H1 (cell line): ENCODE results near the gene PRG2. TPM values are rescaled to one million over a fixed set of nuclear protein-coding genes. Genes with fewer than 3 reads are reported as not detected.

Source experiments
- CTCF ChIA-PET: fragments of 300-600 bp; sonication (Branson Sonifier 250); formaldehyde crosslinking; loops from one replicate; lab custom pipeline; 2021; ENCODE audit not compliant: partially characterized antibody; lab: Charles Lee
- POLR2A ChIA-PET: fragments of 300-600 bp; sonication (Branson Sonifier 250); formaldehyde crosslinking; loops from one replicate; lab custom pipeline; 2021; ENCODE audit warnings: inconsistent platforms; ENCODE audit not compliant: partially characterized antibody; lab: Charles Lee
- DNase-seq, 2 experiments: peaks; one replicate each; pipeline versions ENCODE4 v3.0.0 to v3.0.0-alpha.2; 2010 to 2022; ENCODE audit warnings: low spot score in 2 of 2, low read depth in 1 of 2, mixed read lengths in 1 of 2
- FAIRE-seq: peaks from 2 replicates; lab custom pipeline; 2011; peaks lifted over from hg19 to GRCh38; lab: Jason Lieb, UNC
- H2AFZ ChIP-seq: 2 replicates; pipeline ENCODE4 v1.8.1; 2012; ENCODE audit warnings: low read length, inconsistent platforms
- H2AK5ac ChIP-seq: 2 replicates; pipeline ENCODE4 v1.6.1; 2013; ENCODE audit warnings: low read depth, low read length
- H2BK120ac ChIP-seq: replicated peaks from 2 replicates; pipeline ENCODE3; 2013; ENCODE audit warnings: low read depth, low read length, inconsistent platforms
- H2BK12ac ChIP-seq: 2 replicates; pipeline ENCODE4 v1.6.1; 2013; ENCODE audit warnings: low read depth, low read length
- H2BK15ac ChIP-seq: 2 replicates; pipeline ENCODE4 v1.6.1; 2013; ENCODE audit warnings: low read length
- H2BK20ac ChIP-seq: 2 replicates; pipeline ENCODE4 v1.6.1; 2013; ENCODE audit warnings: low read length
- H2BK5ac ChIP-seq: 2 replicates; pipeline ENCODE4 v1.6.1; 2013; ENCODE audit warnings: low read depth, low read length
- H3K14ac ChIP-seq: 2 replicates; pipeline ENCODE4 v1.6.1; 2013; ENCODE audit warnings: inconsistent platforms; ENCODE audit not compliant: insufficient read length
- H3K18ac ChIP-seq: 2 replicates; pipeline ENCODE4 v1.6.1; 2013; ENCODE audit warnings: low read length; ENCODE audit errors: extremely low read depth
- H3K23ac ChIP-seq: 2 replicates; pipeline ENCODE4 v1.6.1; 2013; ENCODE audit warnings: inconsistent platforms; ENCODE audit not compliant: insufficient read length
- H3K23me2 ChIP-seq: 2 replicates; pipeline ENCODE4 v1.6.1; 2013; ENCODE audit warnings: low read depth, low read length
- H3K27ac ChIP-seq: 2 replicates; pipeline ENCODE4 v1.6.1; 2011; ENCODE audit warnings: low read depth, low read length, inconsistent platforms
- H3K27me3 ChIP-seq, 4 experiments: replicated peaks in 1 of 4; 1 replicate in 1 of 4; 2 replicates in 3 of 4; pipeline versions ENCODE4 v1.6.1 to v1.8.1; 2011 to 2013; ENCODE audit warnings: low read length in 3 of 4, mild to moderate bottlenecking in 3 of 4, inconsistent platforms in 2 of 4, mixed read lengths in 2 of 4, moderate library complexity in 1 of 4; ENCODE audit not compliant: control insufficient read depth in 3 of 4, insufficient read depth in 3 of 4; ENCODE audit errors: extremely low read depth in 1 of 4
- H3K36me3 ChIP-seq, 4 experiments: 2 replicates each; pipeline versions ENCODE4 v1.6.1 to v1.8.1; 2011 to 2013; ENCODE audit warnings: mild to moderate bottlenecking in 4 of 4, low read length in 3 of 4, moderate library complexity in 2 of 4, control low read depth in 1 of 4, inconsistent platforms in 1 of 4; ENCODE audit not compliant: insufficient read depth in 4 of 4, control insufficient read depth in 2 of 4
- H3K4ac ChIP-seq: replicated peaks from 2 replicates; pipeline ENCODE3; 2013; ENCODE audit warnings: low read length, low read depth, mixed read lengths, inconsistent platforms; ENCODE audit not compliant: insufficient read length
- H3K4me1 ChIP-seq, 4 experiments: replicated peaks in 1 of 4; 1 replicate in 1 of 4; 2 replicates in 3 of 4; pipeline versions ENCODE4 v1.6.1 to v1.8.1; 2011 to 2013; ENCODE audit warnings: low read length in 3 of 4, inconsistent platforms in 2 of 4, mixed read lengths in 1 of 4; ENCODE audit not compliant: insufficient read depth in 4 of 4, control insufficient read depth in 3 of 4
- H3K4me2 ChIP-seq, 2 experiments: 2 replicates each; pipeline versions ENCODE4 v1.6.1 to v1.8.1; 2011 to 2013; ENCODE audit warnings: low read depth in 2 of 2, low read length in 2 of 2, control low read depth in 1 of 2, inconsistent platforms in 1 of 2, mild to moderate bottlenecking in 1 of 2; ENCODE audit not compliant: insufficient read depth in 1 of 2
- H3K4me3 ChIP-seq, 4 experiments: fragments of 200-600, 300-600 bp in 1 of 4; sonication (generic), shearing (Covaris generic), sonication (Bioruptor Twin) in 1 of 4; 2 replicates each; pipeline versions ENCODE4 v1.5.1 to v1.8.1; 2011 to 2016; ENCODE audit warnings: low read length in 4 of 4, low read depth in 3 of 4, control low read depth in 2 of 4, inconsistent platforms in 2 of 4, mild to moderate bottlenecking in 2 of 4, mixed read lengths in 1 of 4, moderate library complexity in 1 of 4; ENCODE audit not compliant: insufficient read depth in 2 of 4; ENCODE audit errors: extremely low read depth in 1 of 4
- H3K56ac ChIP-seq: replicated peaks from 2 replicates; pipeline ENCODE3; 2013; ENCODE audit warnings: low read depth, mild to moderate bottlenecking, mixed read lengths, low read length, inconsistent platforms; ENCODE audit not compliant: insufficient read length
- H3K79me1 ChIP-seq: 2 replicates; pipeline ENCODE4 v1.6.1; 2013; ENCODE audit warnings: low read depth, low read length, control low read depth
- H3K79me2 ChIP-seq, 2 experiments: 2 replicates each; pipeline versions ENCODE4 v1.6.1 to v1.8.1; 2012 to 2013; ENCODE audit warnings: low read length in 2 of 2, mild to moderate bottlenecking in 2 of 2, inconsistent platforms in 1 of 2; ENCODE audit not compliant: insufficient read depth in 2 of 2, control insufficient read depth in 1 of 2
- H3K9ac ChIP-seq, 4 experiments: replicated peaks in 1 of 4; 1 replicate in 1 of 4; 2 replicates in 3 of 4; pipeline versions ENCODE4 v1.6.1 to v1.8.1; 2011 to 2013; ENCODE audit warnings: low read depth in 3 of 4, low read length in 3 of 4, control low read depth in 2 of 4, mild to moderate bottlenecking in 2 of 4, moderate library complexity in 2 of 4, inconsistent platforms in 1 of 4; ENCODE audit errors: extremely low read depth in 1 of 4
- H3K9me3 ChIP-seq, 2 experiments: 2 replicates each; pipeline versions ENCODE4 v1.6.1 to v1.8.1; 2012 to 2013; ENCODE audit warnings: mild to moderate bottlenecking in 2 of 2, moderate library complexity in 2 of 2, control low read depth in 1 of 2, inconsistent platforms in 1 of 2, low read depth in 1 of 2, low read length in 1 of 2, mixed read lengths in 1 of 2; ENCODE audit not compliant: insufficient read depth in 2 of 2
- H4K20me1 ChIP-seq, 2 experiments: replicated peaks in 1 of 2; 2 replicates each; pipeline versions ENCODE3 to v1.8.1; 2011 to 2013; ENCODE audit warnings: inconsistent platforms in 2 of 2, low read length in 2 of 2, mild to moderate bottlenecking in 1 of 2; ENCODE audit not compliant: insufficient read depth in 2 of 2, control insufficient read depth in 1 of 2
- H4K5ac ChIP-seq: 2 replicates; pipeline ENCODE4 v1.6.1; 2013; ENCODE audit warnings: low read length, low read depth, mixed read lengths, inconsistent platforms; ENCODE audit not compliant: insufficient read length
- H4K8ac ChIP-seq: 2 replicates; pipeline ENCODE4 v1.8.0; 2013; ENCODE audit warnings: mild to moderate bottlenecking, moderate library complexity, low read length, inconsistent platforms; ENCODE audit not compliant: insufficient read depth; ENCODE audit errors: extremely low read depth
- H4K91ac ChIP-seq: replicated peaks from 2 replicates; pipeline ENCODE3; 2013; ENCODE audit warnings: low read length, mixed read lengths, inconsistent platforms; ENCODE audit not compliant: insufficient read length
- BACH1 ChIP-seq: IDR thresholded peaks from 2 replicates; pipeline ENCODE4 v1.6.1; 2012; ENCODE audit warnings: low read length, improper control_type of control experiment
- BRCA1 ChIP-seq: IDR thresholded peaks from 2 replicates; pipeline ENCODE4 v1.6.1; 2012; ENCODE audit warnings: low read depth, low read length, improper control_type of control experiment
- CHD2 ChIP-seq: IDR thresholded peaks from 2 replicates; pipeline ENCODE4 v1.6.1; 2012; ENCODE audit warnings: low read length, improper control_type of control experiment
- SP1 ChIP-seq: IDR thresholded peaks from 2 replicates; pipeline ENCODE4 v1.6.1; 2011; ENCODE audit warnings: low read depth, low read length
- TAF7 ChIP-seq: optimal IDR thresholded peaks from 2 replicates; pipeline ENCODE3; 2011; ENCODE audit warnings: low read depth, mild to moderate bottlenecking, inconsistent platforms, low read length, moderate library complexity, borderline replicate concordance
- polyA plus RNA-seq, 7 experiments: library from polyadenylated mRNA; depleted of rRNA in 3 of 7; stranded (reverse) in 5 of 7; unstranded in 2 of 7; fragments of >200 nt in 5 of 7; fragments of 200-250 nt in 2 of 7; gene quantifications; 1 replicate in 5 of 7; 2 replicates in 1 of 7; 4 replicates in 1 of 7; pipeline versions ENCODE4 v1.2.1 to v1.2.3, GENCODE V29; 2011 to 2013; ENCODE audit warnings: missing spikeins in 2 of 7, mixed read lengths in 2 of 7
- total RNA-seq: library from RNA; stranded (reverse); fragmentation: NEBNext Ultra II Directional; extraction: Animal tissue kit (Norgen Biotek cat#: 25700); gene quantifications from 2 replicates; pipeline ENCODE4 v1.2.1, GENCODE V29; 2021

Gene PRG2
- total and polyA plus RNA-seq, 2 of the 8 experiments (the other 6 are each of a cell fraction or from before 2014, with no cell fraction given) = 0.32 TPM; not detected in 1

DNA sequence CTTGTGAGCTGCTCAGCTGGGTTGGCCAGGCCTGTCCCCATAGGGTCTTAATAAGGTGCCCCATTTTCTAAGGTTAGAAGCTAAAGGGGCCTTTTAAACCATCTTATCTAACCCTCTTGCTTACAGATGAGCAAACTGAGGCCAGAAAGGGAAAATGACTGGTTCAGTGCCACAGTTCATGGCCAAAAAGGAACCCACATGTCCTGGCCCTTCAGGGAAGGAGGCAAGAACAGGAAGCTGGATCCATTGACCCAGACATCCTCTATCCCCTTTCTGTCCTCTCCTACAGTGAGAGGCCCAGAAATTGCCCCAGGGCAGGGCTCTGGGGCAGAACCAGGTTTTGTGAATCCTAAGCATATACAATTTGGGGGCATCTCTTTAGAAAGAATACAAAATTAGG is 19.5 kb downstream of the PRG2 start:
- no peak overlapping the region; the same call in 1 of the 2 replicates for H3K27ac ChIP-seq
- H2BK120ac ChIP-seq = no peak overlapping the region
- no peak overlapping the region; the same call in 1 of the 2 replicates for H2AK5ac ChIP-seq
- DNase-seq (no peak), FAIRE-seq (no peak)
- no peak overlapping the region for H2AFZ ChIP-seq
- no peaks in the 10 kb centered on the region for H3K79me2 ChIP-seq
- H2BK5ac ChIP-seq = no peak overlapping the region
- H3K9me3 ChIP-seq = no peaks in the 10 kb centered on the region
- H3K14ac ChIP-seq = no peak overlapping the region
- ChIA-PET POLR2A (interaction anchor here (1.7 kb wide), 1 partner anchor 9 kb away, joined by 4 read pairs; no protein-coding TSS in a partner anchor), CTCF (interaction anchor here (0.6 to 2.2 kb wide), 6 partner anchors 10 to 123 kb away, joined by 3 to 6 read pairs (median 4); partner anchors contain the start of gene PRG3)
- H3K27me3 ChIP-seq = no peaks in the 10 kb centered on the region; a peak in 2 of 7 replicates
- no peak overlapping the region for H3K18ac ChIP-seq
- no peak overlapping the region for H4K8ac ChIP-seq
- H2BK20ac ChIP-seq = no peak overlapping the region
- H3K9ac ChIP-seq = no peak overlapping the region
- no peak overlapping the region for H4K91ac ChIP-seq
- H2BK15ac ChIP-seq = no peak overlapping the region
- no peak overlapping the region for H4K5ac ChIP-seq
- H3K79me1 ChIP-seq = no peaks in the 10 kb centered on the region
- H3K4me1 ChIP-seq = peaks cover 0 to 5% (median 1%) of the 10 kb centered on the region in 4 experiments; a peak in 5 of 7 replicates
- no peaks in the 10 kb centered on the region for H3K36me3 ChIP-seq
- no peak overlapping the region for H3K4me2 ChIP-seq
- no peak overlapping the region for H3K23ac ChIP-seq
- H3K56ac ChIP-seq = no peak overlapping the region
- TF ChIP-seq SP1 (no peak), TAF7 (no peak), BRCA1 (no peak), BACH1 (no peak), CHD2 (no peak)
- no peaks in the 10 kb centered on the region for H4K20me1 ChIP-seq
- H3K4me3 ChIP-seq = no peak overlapping the region
- no peak overlapping the region for H3K4ac ChIP-seq
- peaks cover 2% of the 10 kb centered on the region; the same call in 1 of the 2 replicates for H3K23me2 ChIP-seq
- no peak overlapping the region for H2BK12ac ChIP-seq
